ENCODE measurements around the gene EIF3I. TPM values are rescaled to one million over a fixed set of nuclear protein-coding genes. Genes with fewer than 3 reads are reported as not detected.

Gene EIF3I
- total and polyA plus RNA-seq, 10 of the 15 experiments (the other 5 are each of a cell fraction or from before 2014, with no cell fraction given), result 208 to 606 (median 352) TPM

- TF ChIP-seq PAX5 (IDR thresholded peaks at IDR 0.05; ENCODE audit: borderline replicate concordance, low read depth, low read length) (0 out of 2 replicates have a peak, but pooled peaks have one; percentile 4), ETV6 (conservative IDR thresholded peaks at IDR 0.05 in 1 of 2, IDR thresholded peaks at IDR 0.05 in 1 of 2; ENCODE audit: borderline replicate concordance in 1 of 2, low read depth in 1 of 2) (no peak), ZBTB40 (IDR thresholded peaks at IDR 0.05; ENCODE audit: borderline replicate concordance) (peak; percentile 68), PAX8 (IDR thresholded peaks at IDR 0.05) (no peak), CHD2 (IDR thresholded peaks at IDR 0.05; ENCODE audit: borderline replicate concordance, low read depth, low read length) (peak; percentile 70; the same call in 1 of the 2 replicates), HDGF (IDR thresholded peaks at IDR 0.05) (0 out of 2 replicates have a peak, but pooled peaks have one; percentile 67), NFYA (IDR thresholded peaks at IDR 0.05; ENCODE audit: borderline replicate concordance, low read depth, low read length) (no peak), MLLT1 (IDR thresholded peaks at IDR 0.05) (peak; percentile 7; the same call in 1 of the 2 replicates), CTCF (IDR thresholded peaks at IDR 0.05 in 2 of 3, conservative IDR thresholded peaks at IDR 0.05 in 1 of 3; ENCODE audit: control insufficient read depth in 2 of 3, extremely low read depth in 1 of 3, insufficient read depth in 1 of 3, low read depth in 3 of 3, low read length in 3 of 3) (no peak), RBBP5 (conservative IDR thresholded peaks at IDR 0.05) (no peak), ZBTB33 (IDR thresholded peaks at IDR 0.05) (no peak), SREBF1 (IDR thresholded peaks at IDR 0.05; ENCODE audit: low read length) (0 out of 2 replicates have a peak, but pooled peaks have one; percentile 7), ZBTB4 (CRISPR knock-in tag; IDR thresholded peaks at IDR 0.05) (peak; percentile 66; the same call in 1 of the 2 replicates)
Measured at GRCh38 chr1:32179443-32180185, 42.6 kb upstream of the EIF3I start, which contains the start of gene TXLNA (continued).

Data from GM12878 (cell line).